Right renal cortex interstitium (tissue), 3 donors: ENCODE data around the gene RAB27A. TPM values are rescaled to one million over a fixed set of nuclear protein-coding genes. Genes with fewer than 3 reads are reported as not detected.
"Not testable (repeated sequence)": the region's sequence is repeated elsewhere in the genome, so short reads cannot be mapped to it uniquely, and the experiment has no call there.

ENCODE experiments used
- DNase-seq, 3 donors: peaks; one replicate each; pipeline ENCODE4 v3.0.0-alpha.2; 2013; ENCODE audit warnings: low read depth in 3 of 3, low spot score in 2 of 3
- polyA plus RNA-seq, 3 donors: library from polyadenylated mRNA; unstranded; fragments of 120-200 nt; gene quantifications; one replicate each; pipeline ENCODE4 v1.2.1, GENCODE V29; 2013; ENCODE audit not compliant: insufficient read length in 3 of 3

Gene RAB27A
- polyA plus RNA-seq, 3 donors, result 15.9 to 19.2 (median 18.7) TPM

- DNase-seq, result no peak
Observed at GRCh38 chr15:55282284-55282833, 7.3 kb downstream of the RAB27A start.

- no peak for DNase-seq
Observed at GRCh38 chr15:55281517-55282228, 7.9 kb downstream of the RAB27A start.

- DNase-seq, result not testable (repeated sequence)
Observed at GRCh38 chr15:55280589-55280988, 9.0 kb downstream of the RAB27A start.

- no peak for DNase-seq
Observed at GRCh38 chr15:55279746-55280351, 9.8 kb downstream of the RAB27A start.

GRCh38 chr15:55279100-55279745, 10.4 kb downstream of the RAB27A start:
- no peak for DNase-seq

- no peak for DNase-seq
Observed at GRCh38 chr15:55277715-55278114, 11.9 kb downstream of the RAB27A start.

GRCh38 chr15:55277116-55277564, 12.5 kb downstream of the RAB27A start:
- no peak for DNase-seq

- DNase-seq, result no peak
Observed at GRCh38 chr15:55276324-55276723, 13.3 kb downstream of the RAB27A start.

- DNase-seq, result no peak
Observed at GRCh38 chr15:55270291-55270690, 19.3 kb downstream of the RAB27A start.

GRCh38 chr15:55268176-55268695, 21.4 kb downstream of the RAB27A start:
- DNase-seq, result no peak

- no peak for DNase-seq
Observed at GRCh38 chr15:55267401-55268175, 22.0 kb downstream of the RAB27A start.

- no peak for DNase-seq
Observed at GRCh38 chr15:55266547-55266946, 23.1 kb downstream of the RAB27A start.

- DNase-seq, result no peak
Observed at GRCh38 chr15:55260562-55261131, 29.0 kb downstream of the RAB27A start.

- no peak for DNase-seq
Observed at GRCh38 chr15:55257938-55258337, 31.7 kb downstream of the RAB27A start.

- DNase-seq, result no peak
Observed at GRCh38 chr15:55257012-55257670, 32.5 kb downstream of the RAB27A start.

GRCh38 chr15:55256281-55257011, 33.2 kb downstream of the RAB27A start:
- no peak for DNase-seq

- DNase-seq, result no peak
Observed at GRCh38 chr15:55255714-55256113, 33.9 kb downstream of the RAB27A start.

- DNase-seq, result no peak
Observed at GRCh38 chr15:55254916-55255679, 34.5 kb downstream of the RAB27A start.
